Caco-2 (cell line): ENCODE measurements around the gene CDCP1. TPM values are rescaled to one million over a fixed set of nuclear protein-coding genes. Genes with fewer than 3 reads are reported as not detected.

Source experiments
- BruUV-seq: library from RNA; stranded (reverse); fragments of 400-500 nt; replicated peaks from 2 replicates; lab custom pipeline; 2021; lab: Mats Ljungman, UMichigan
- CTCF ChIA-PET: fragments of 300-600 bp; sonication (Branson Sonifier 250); formaldehyde crosslinking; loops from one replicate; lab custom pipeline; 2022; ENCODE audit warnings: antibody characterized with exemption; lab: Charles Lee
- POLR2A ChIA-PET: fragments of 300-600 bp; sonication (Branson Sonifier 250); formaldehyde crosslinking; loops from one replicate; lab custom pipeline; 2022; ENCODE audit warnings: antibody characterized with exemption; lab: Charles Lee
- DNase-seq, 2 experiments: peaks; one replicate each; pipeline versions ENCODE4 v3.0.0 to v3.0.0-alpha.2; 2020 to 2022
- H3K27me3 ChIP-seq: replicated peaks from 2 replicates; pipeline ENCODE4 v1.6.0; 2011; ENCODE audit warnings: low read length; ENCODE audit not compliant: control insufficient read depth, insufficient read depth
- H3K36me3 ChIP-seq: 2 replicates; pipeline ENCODE4 v1.5.1; 2011; ENCODE audit warnings: low read length; ENCODE audit not compliant: control insufficient read depth, insufficient read depth
- H3K4me1 ChIP-seq: fragments of 250-450 bp; sonication (Bioruptor Pico); 2 replicates; pipeline ENCODE4 v1.5.1; 2020; ENCODE audit warnings: mild to moderate bottlenecking
- H3K4me3 ChIP-seq: 2 replicates; pipeline ENCODE4 v1.5.1; 2011; ENCODE audit warnings: low read depth, mild to moderate bottlenecking, control low read depth, low read length
- H3K9me3 ChIP-seq: fragments of 250-450 bp; sonication (Bioruptor Pico); 2 replicates; pipeline ENCODE4 v1.5.1; 2020; ENCODE audit warnings: mild to moderate bottlenecking, moderate library complexity
- H3K27ac Mint-ChIP-seq: one replicate; pipeline ENCODE4 v1.8.0; 2022; ENCODE audit warnings: mixed read lengths; ENCODE audit not compliant: unreplicated experiment
- H3K27me3 Mint-ChIP-seq: one replicate; pipeline ENCODE4 v1.8.0; 2022; ENCODE audit warnings: mixed read lengths; ENCODE audit not compliant: insufficient read depth, unreplicated experiment
- H3K36me3 Mint-ChIP-seq: one replicate; pipeline ENCODE4 v1.8.0; 2022; ENCODE audit warnings: mild to moderate bottlenecking, mixed read lengths; ENCODE audit not compliant: insufficient read depth, unreplicated experiment
- H3K4me1 Mint-ChIP-seq: one replicate; pipeline ENCODE4 v1.8.0; 2022; ENCODE audit warnings: low read depth, mixed read lengths; ENCODE audit not compliant: unreplicated experiment
- H3K4me3 Mint-ChIP-seq: one replicate; pipeline ENCODE4 v1.8.0; 2022; ENCODE audit warnings: mild to moderate bottlenecking, moderate library complexity, mixed read lengths; ENCODE audit not compliant: unreplicated experiment
- H3K9me3 Mint-ChIP-seq: one replicate; pipeline ENCODE4 v1.8.0; 2022; ENCODE audit warnings: mixed read lengths; ENCODE audit not compliant: unreplicated experiment
- CTCF ChIP-seq, 2 experiments: fragments of 200-600 bp in 1 of 2; IDR thresholded peaks; 1 replicate in 1 of 2; 2 replicates in 1 of 2; pipeline versions ENCODE4 v1.5.1 to v1.8.0; 2011 to 2022; ENCODE audit warnings: antibody characterized with exemption in 1 of 2, control low read depth in 1 of 2, inconsistent platforms in 1 of 2, low read depth in 1 of 2, low read length in 1 of 2, mild to moderate bottlenecking in 1 of 2, moderate library complexity in 1 of 2; ENCODE audit not compliant: insufficient read depth in 1 of 2, severe bottlenecking in 1 of 2, unreplicated experiment in 1 of 2
- intact Hi-C: fragments of 100-400 bp; cut with micrococcal nuclease; formaldehyde crosslinking; loops from one replicate; pipeline ENCODE4 v1.10.0; 2022; ENCODE audit not compliant: unreplicated experiment
- total RNA-seq: library from RNA; stranded (reverse); gene quantifications from 2 replicates; pipeline ENCODE4 v1.2.3, GENCODE V29; 2022

CDCP1 gene
- total RNA-seq, 1 experiment from 2014 or later = 22.5 TPM

- intact Hi-C loops = no loop called here
- Mint-ChIP-seq H3K27me3 (no peaks in the 10 kb centered on the region), H3K9me3 (no peaks in the 10 kb centered on the region), H3K4me3 (no peak overlapping the region), H3K4me1 (peaks cover 11% of the 10 kb centered on the region), H3K27ac (no peak overlapping the region), H3K36me3 (no peaks in the 10 kb centered on the region)
- H3K36me3 ChIP-seq = no peaks in the 10 kb centered on the region
- BruUV-seq = no TSS peak
- H3K9me3 ChIP-seq = no peaks in the 10 kb centered on the region
- POLR2A ChIA-PET = no interaction called here
- H3K27me3 ChIP-seq = no peaks in the 10 kb centered on the region
- TF ChIP-seq CTCF (IDR thresholded peaks at IDR 0.05; ENCODE audit: insufficient read depth in 1 of 2, low read depth in 1 of 2, low read length in 1 of 2, severe bottlenecking in 1 of 2, unreplicated experiment in 1 of 2) = no peak
- no peak for DNase-seq
- CTCF ChIA-PET = no interaction called here
- no peak overlapping the region for H3K4me3 ChIP-seq
- H3K4me1 ChIP-seq = no peaks in the 10 kb centered on the region; the same call in 1 of the 2 replicates
Measured at GRCh38 chr3:45164056-45164455, 17.9 kb upstream of the CDCP1 start.

- Mint-ChIP-seq H3K9me3 (no peaks in the 10 kb centered on the region), H3K4me1 (peaks cover 11% of the 10 kb centered on the region), H3K27ac (no peak overlapping the region), H3K4me3 (no peak overlapping the region), H3K27me3 (no peaks in the 10 kb centered on the region), H3K36me3 (no peaks in the 10 kb centered on the region)
- intact Hi-C loops = no loop called here
- H3K4me3 ChIP-seq = no peak overlapping the region
- ChIA-PET CTCF (no interaction called here), POLR2A (no interaction called here)
- H3K4me1 ChIP-seq = no peaks in the 10 kb centered on the region; the same call in 1 of the 2 replicates
- H3K9me3 ChIP-seq = no peaks in the 10 kb centered on the region
- DNase-seq = no peak
- H3K27me3 ChIP-seq = no peaks in the 10 kb centered on the region
- no TSS peak for BruUV-seq
- H3K36me3 ChIP-seq = no peaks in the 10 kb centered on the region
- no peak for TF ChIP-seq CTCF (IDR thresholded peaks at IDR 0.05; ENCODE audit: insufficient read depth in 1 of 2, low read depth in 1 of 2, low read length in 1 of 2, severe bottlenecking in 1 of 2, unreplicated experiment in 1 of 2)
Measured at GRCh38 chr3:45163481-45163880, 17.3 kb upstream of the CDCP1 start.

- no TSS peak for BruUV-seq
- Mint-ChIP-seq H3K27ac (no peak overlapping the region), H3K4me1 (no peaks in the 10 kb centered on the region), H3K27me3 (no peaks in the 10 kb centered on the region), H3K4me3 (no peak overlapping the region), H3K9me3 (peaks cover 14% of the 10 kb centered on the region), H3K36me3 (peaks cover 9% of the 10 kb centered on the region)
- no peaks in the 10 kb centered on the region for H3K36me3 ChIP-seq
- no peak for TF ChIP-seq CTCF (IDR thresholded peaks at IDR 0.05; ENCODE audit: insufficient read depth in 1 of 2, low read depth in 1 of 2, low read length in 1 of 2, severe bottlenecking in 1 of 2, unreplicated experiment in 1 of 2)
- no peaks in the 10 kb centered on the region for H3K27me3 ChIP-seq
- ChIA-PET POLR2A (no interaction called here), CTCF (no interaction called here)
- peaks cover 9% of the 10 kb centered on the region for H3K9me3 ChIP-seq
- no peaks in the 10 kb centered on the region for H3K4me1 ChIP-seq
- intact Hi-C loops = no loop called here
- no peak overlapping the region for H3K4me3 ChIP-seq
- DNase-seq = no peak
Measured at GRCh38 chr3:45154641-45155147, 8.5 kb upstream of the CDCP1 start.
